Cardiac fibroblast (primary cell): Measurements from ENCODE around the gene ACOXL.

Experiments used
- DNase-seq, 2 donors: peaks; one replicate each; pipeline versions ENCODE4 v3.0.0 to v3.0.0-alpha.2; 2010; ENCODE audit warnings: low read depth in 2 of 2
- H3K4me3 ChIP-seq, 2 donors: replicated peaks in 1 of 2; 1 replicate in 1 of 2; 2 replicates in 1 of 2; pipeline ENCODE4 v1.5.1; 2011; ENCODE audit warnings: low read depth in 2 of 2, low read length in 2 of 2, mild to moderate bottlenecking in 2 of 2, moderate library complexity in 1 of 2
- TF ChIP-seq, protein P1 (sequence below): IDR thresholded peaks from one replicate; pipeline ENCODE4 v1.5.1; 2011; ENCODE audit warnings: low read depth, mild to moderate bottlenecking, low read length, inconsistent platforms

Gene ACOXL

GRCh38 chr2:111117598-111118480 is 385.5 kb downstream of the ACOXL start:
- DNase-seq: peak; percentile 59 to 81
- H3K4me3 ChIP-seq: peak overlapping the region; percentile 46 to 58

GRCh38 chr2:111118481-111118980 is 386.2 kb downstream of the ACOXL start:
- H3K4me3 ChIP-seq: peak overlapping the region; percentile 46 to 58
- no peak for DNase-seq
- TF ChIP-seq, protein P1, sequence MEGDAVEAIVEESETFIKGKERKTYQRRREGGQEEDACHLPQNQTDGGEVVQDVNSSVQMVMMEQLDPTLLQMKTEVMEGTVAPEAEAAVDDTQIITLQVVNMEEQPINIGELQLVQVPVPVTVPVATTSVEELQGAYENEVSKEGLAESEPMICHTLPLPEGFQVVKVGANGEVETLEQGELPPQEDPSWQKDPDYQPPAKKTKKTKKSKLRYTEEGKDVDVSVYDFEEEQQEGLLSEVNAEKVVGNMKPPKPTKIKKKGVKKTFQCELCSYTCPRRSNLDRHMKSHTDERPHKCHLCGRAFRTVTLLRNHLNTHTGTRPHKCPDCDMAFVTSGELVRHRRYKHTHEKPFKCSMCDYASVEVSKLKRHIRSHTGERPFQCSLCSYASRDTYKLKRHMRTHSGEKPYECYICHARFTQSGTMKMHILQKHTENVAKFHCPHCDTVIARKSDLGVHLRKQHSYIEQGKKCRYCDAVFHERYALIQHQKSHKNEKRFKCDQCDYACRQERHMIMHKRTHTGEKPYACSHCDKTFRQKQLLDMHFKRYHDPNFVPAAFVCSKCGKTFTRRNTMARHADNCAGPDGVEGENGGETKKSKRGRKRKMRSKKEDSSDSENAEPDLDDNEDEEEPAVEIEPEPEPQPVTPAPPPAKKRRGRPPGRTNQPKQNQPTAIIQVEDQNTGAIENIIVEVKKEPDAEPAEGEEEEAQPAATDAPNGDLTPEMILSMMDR: no peak

More at GRCh38 chr2:111117598-111118480, 385.5 kb downstream of the ACOXL start:
- TF ChIP-seq, protein P1: no peak

DNA sequence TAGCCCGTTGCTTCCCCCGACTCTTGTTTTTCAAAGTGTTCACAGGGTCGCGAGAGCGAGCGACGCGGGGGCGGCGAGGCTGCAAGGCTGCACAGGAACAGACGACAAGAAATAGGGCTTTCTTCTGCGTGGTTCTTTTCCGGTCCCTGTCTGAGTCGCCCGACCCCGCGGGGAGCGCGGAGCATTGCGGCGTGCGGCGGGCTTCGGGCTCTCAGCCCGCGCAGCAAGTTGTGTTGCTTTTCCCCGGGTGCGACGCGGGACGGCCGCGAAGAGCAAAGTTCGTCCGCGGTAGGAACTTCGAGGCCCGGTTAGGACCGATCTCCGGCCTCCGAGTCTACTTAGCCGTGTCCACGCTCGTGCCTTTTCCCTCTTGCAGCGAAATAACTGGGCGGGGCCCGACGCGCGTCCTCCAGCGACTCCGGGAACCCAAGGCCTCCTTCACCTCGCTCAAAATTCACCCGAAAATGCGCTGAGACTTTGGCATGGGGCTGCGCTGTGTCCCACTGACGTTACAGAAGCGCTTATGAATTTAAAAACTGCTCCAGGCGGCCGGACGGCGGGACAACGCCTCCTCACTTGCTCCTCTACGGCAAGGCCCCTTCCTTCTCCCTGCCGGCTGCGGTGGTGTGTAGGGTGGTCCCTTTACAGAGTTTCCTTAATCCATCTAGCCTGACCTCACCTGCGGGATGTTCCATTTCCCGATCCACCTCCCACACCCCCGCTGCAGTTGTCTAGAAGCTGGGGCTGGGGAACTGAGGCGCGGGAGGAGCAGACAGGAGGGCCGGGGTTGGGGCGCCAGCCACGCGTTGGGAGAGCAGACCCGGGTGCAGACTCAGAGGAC is 386.8 kb downstream of the ACOXL start:
- no peak for DNase-seq
- H3K4me3 ChIP-seq: peak overlapping the region; percentile 8 to 58
- TF ChIP-seq, protein P1: no peak

DNA sequence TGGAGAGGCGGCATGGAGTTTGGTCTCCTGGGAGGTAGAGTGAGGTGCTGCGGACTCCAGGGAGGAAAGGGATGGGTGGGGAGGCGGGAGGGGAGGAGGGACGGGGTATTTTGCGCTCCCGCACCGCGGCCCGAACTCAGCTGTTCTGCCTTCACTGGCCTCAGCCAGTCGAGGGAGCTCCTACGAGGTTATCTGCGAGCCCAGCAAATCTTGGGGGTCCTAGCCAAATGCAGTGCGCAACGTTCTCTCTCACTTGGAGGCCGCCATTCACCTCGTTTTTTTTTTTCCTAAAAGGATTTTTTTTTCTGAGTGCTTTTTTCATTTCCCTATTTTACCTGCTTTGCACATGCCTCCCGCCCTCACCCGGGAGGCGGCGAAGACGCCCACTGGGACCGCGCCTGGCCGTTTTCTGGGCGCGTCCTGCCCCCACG is 387.5 kb downstream of the ACOXL start:
- TF ChIP-seq, protein P1: no peak

GRCh38 chr2:111120253-111121027 is 388.1 kb downstream of the ACOXL start, which contains the start of gene BCL2L11:
Gene BCL2L11 (plus strand): TSS chr2:111120914. CDS start chr2:111123746, 2,832 bp downstream.
- peak within 1 kb of the TSS; percentile 68 to 96 for H3K4me3 ChIP-seq
- TF ChIP-seq, protein P1: no peak
- peak; percentile 86 to 95 for DNase-seq

More for the DNA sequence above, 387.5 kb downstream of the ACOXL start:
- no peak for DNase-seq
- H3K4me3 ChIP-seq: peak overlapping the region; percentile 56 to 68
